HepG2 (cell line): ENCODE results near the gene FLAD1. TPM values are rescaled to one million over a fixed set of nuclear protein-coding genes. Genes with fewer than 3 reads are reported as not detected.
A peak's percentile ranks its signal among the peaks of the same experiment; 100 is the strongest.

Experiments
- FOXK2 ChIP-seq: fragments of 450-650 bp; IDR thresholded peaks from 2 replicates; pipeline ENCODE4 v1.6.1; 2016
- KDM5B ChIP-seq: sonication (generic); formaldehyde crosslinking; IDR thresholded peaks from 2 replicates; pipeline ENCODE4 v1.4.0; 2020; ENCODE audit warnings: missing genetic modification reagents, mild to moderate bottlenecking, borderline replicate concordance
- KLF6 ChIP-seq: IDR thresholded peaks from 2 replicates; pipeline ENCODE4 v1.8.0; 2016; ENCODE audit warnings: missing biosample characterization, missing genetic modification reagents
- KLF9 ChIP-seq: IDR thresholded peaks from 2 replicates; pipeline ENCODE4 v1.6.1; 2016; ENCODE audit warnings: low read depth
- MIXL1 ChIP-seq: IDR thresholded peaks from 2 replicates; pipeline ENCODE4 v1.6.1; 2016
- SATB2 ChIP-seq: sonication (generic); formaldehyde crosslinking; IDR thresholded peaks from 2 replicates; pipeline ENCODE4 v1.5.0; 2020; ENCODE audit warnings: missing genetic modification reagents
- ZFP36L1 ChIP-seq: sonication (generic); formaldehyde crosslinking; IDR thresholded peaks from 2 replicates; pipeline ENCODE4 v1.8.0; 2022; ENCODE audit warnings: mild to moderate bottlenecking, missing genetic modification reagents, moderate library complexity
- ZIK1 ChIP-seq: sonication (generic); formaldehyde crosslinking; IDR thresholded peaks from 2 replicates; pipeline ENCODE4 v1.5.0; 2020; ENCODE audit warnings: mild to moderate bottlenecking, low read depth, missing genetic modification reagents, borderline replicate concordance
- ZMYM3 ChIP-seq: sonication (generic); formaldehyde crosslinking; IDR thresholded peaks from 2 replicates; pipeline ENCODE4 v1.5.1; 2020; ENCODE audit warnings: mild to moderate bottlenecking, missing genetic modification reagents
- ZNF10 ChIP-seq: sonication (generic); formaldehyde crosslinking; IDR thresholded peaks from 2 replicates; pipeline ENCODE4 v1.4.0; 2020; ENCODE audit warnings: mild to moderate bottlenecking, low read depth, missing genetic modification reagents, borderline replicate concordance
- ZNF776 ChIP-seq: sonication (generic); formaldehyde crosslinking; IDR thresholded peaks from 2 replicates; pipeline ENCODE4 v1.4.0; 2020; ENCODE audit warnings: mild to moderate bottlenecking, missing genetic modification reagents
- ZNF891 ChIP-seq: sonication (generic); formaldehyde crosslinking; IDR thresholded peaks from 2 replicates; pipeline ENCODE4 v1.5.0; 2020; ENCODE audit warnings: mild to moderate bottlenecking, missing genetic modification reagents
- polyA plus RNA-seq, 8 experiments: library from polyadenylated mRNA; depleted of rRNA in 3 of 8; stranded (reverse) in 7 of 8; unstranded in 1 of 8; fragments of >200 nt; fragmentation: Illumina TruSeq in 4 of 8; extraction: Trizol in 4 of 8; gene quantifications; 2 replicates each; pipeline versions ENCODE4 v1.2.1 to v1.2.3, GENCODE V29; 2011 to 2016; ENCODE audit warnings: low read depth in 4 of 8, missing spikeins in 1 of 8, mixed read lengths in 1 of 8; ENCODE audit not compliant: insufficient read depth in 1 of 8
- total RNA-seq, 5 experiments: library from RNA; depleted of rRNA; stranded (reverse); fragments of >200 nt; fragmentation: Illumina TruSeq; extraction: Trizol; gene quantifications; 2 replicates each; pipeline ENCODE4 v1.2.3, GENCODE V29; 2016; ENCODE audit warnings: low read depth in 1 of 5
- TF ChIP-seq, protein P1 (sequence below): sonication (generic); formaldehyde crosslinking; IDR thresholded peaks from 2 replicates; pipeline ENCODE4 v1.5.1; 2020; ENCODE audit warnings: mild to moderate bottlenecking, missing genetic modification reagents
- TF ChIP-seq, protein P2 (sequence below): sonication (generic); formaldehyde crosslinking; IDR thresholded peaks from 2 replicates; pipeline ENCODE4 v1.4.0; 2020; ENCODE audit warnings: missing genetic modification reagents
- TF ChIP-seq, protein P3 (sequence below): IDR thresholded peaks from 2 replicates; pipeline ENCODE4 v1.6.1; 2016
- TF ChIP-seq, protein P4 (sequence below): IDR thresholded peaks from 2 replicates; pipeline ENCODE4 v1.6.1; 2012; ENCODE audit warnings: inconsistent platforms
- TF ChIP-seq, protein P5 (sequence below): sonication (generic); formaldehyde crosslinking; IDR thresholded peaks from 2 replicates; pipeline ENCODE4 v1.4.0; 2020; ENCODE audit warnings: missing genetic modification reagents
- TF ChIP-seq, protein P6 (sequence below), 2 experiments: IDR thresholded peaks; 2 replicates each; pipeline ENCODE4 v1.6.1; 2011 to 2012; ENCODE audit warnings: low read length in 2 of 2, borderline replicate concordance in 1 of 2, low read depth in 1 of 2, mild to moderate bottlenecking in 1 of 2, moderate library complexity in 1 of 2

Gene FLAD1
- total and polyA plus RNA-seq, 2 of the 13 experiments (the other 11 are each of a cell fraction or from before 2014, with no cell fraction given): 25.9 to 32.8 TPM

DNA sequence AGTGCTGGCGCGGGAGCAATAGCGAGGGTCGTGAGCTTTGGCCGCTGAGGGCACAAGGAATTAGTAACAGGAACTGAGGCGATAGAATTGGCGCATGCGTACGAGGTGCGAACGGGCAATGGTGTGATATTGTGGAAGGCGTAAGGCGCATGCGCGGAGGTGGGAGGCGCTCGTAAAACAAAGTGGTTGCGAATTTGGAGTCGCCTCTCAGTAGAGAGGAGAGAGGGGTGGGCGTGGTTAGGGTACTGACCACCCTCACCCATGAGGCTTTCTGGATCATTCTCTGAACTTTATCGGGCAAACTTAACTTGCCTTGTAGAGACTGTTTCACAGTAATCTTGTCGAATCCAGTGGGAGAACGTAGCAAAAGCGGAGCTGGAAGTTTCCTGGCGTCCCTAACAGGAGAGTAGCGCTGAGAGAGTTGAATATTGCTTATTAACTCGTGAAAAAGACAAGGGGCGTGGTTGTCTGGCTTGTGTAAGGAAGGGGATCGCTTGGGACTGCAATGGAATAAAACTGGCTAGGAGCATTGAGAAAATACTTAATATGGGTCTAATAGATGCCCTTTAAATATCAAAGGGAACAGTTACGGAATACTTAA is 8.2 kb upstream of the FLAD1 start (continued):
- TF ChIP-seq, protein P1, sequence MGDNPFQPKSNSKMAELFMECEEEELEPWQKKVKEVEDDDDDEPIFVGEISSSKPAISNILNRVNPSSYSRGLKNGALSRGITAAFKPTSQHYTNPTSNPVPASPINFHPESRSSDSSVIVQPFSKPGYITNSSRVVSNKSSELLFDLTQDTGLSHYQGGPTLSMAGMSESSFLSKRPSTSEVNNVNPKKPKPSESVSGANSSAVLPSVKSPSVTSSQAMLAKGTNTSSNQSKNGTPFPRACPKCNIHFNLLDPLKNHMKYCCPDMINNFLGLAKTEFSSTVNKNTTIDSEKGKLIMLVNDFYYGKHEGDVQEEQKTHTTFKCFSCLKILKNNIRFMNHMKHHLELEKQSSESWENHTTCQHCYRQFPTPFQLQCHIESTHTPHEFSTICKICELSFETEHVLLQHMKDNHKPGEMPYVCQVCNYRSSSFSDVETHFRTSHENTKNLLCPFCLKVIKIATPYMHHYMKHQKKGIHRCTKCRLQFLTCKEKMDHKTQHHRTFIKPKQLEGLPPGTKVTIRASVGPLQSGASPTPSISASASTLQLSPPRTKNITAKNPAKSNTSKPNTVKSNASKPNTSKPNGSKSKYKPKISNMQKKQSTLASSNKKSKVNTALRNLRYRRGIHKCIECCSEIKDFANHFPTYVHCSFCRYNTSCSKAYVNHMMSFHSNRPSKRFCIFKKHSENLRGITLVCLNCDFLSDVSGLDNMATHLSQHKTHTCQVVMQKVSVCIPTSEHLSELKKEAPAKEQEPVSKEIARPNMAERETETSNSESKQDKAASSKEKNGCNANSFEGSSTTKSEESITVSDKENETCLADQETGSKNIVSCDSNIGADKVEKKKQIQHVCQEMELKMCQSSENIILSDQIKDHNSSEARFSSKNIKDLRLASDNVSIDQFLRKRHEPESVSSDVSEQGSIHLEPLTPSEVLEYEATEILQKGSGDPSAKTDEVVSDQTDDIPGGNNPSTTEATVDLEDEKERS (CRISPR knock-in tag): 0 out of 2 replicates have a peak, but pooled peaks have one; percentile 16
- TF ChIP-seq, protein P2, sequence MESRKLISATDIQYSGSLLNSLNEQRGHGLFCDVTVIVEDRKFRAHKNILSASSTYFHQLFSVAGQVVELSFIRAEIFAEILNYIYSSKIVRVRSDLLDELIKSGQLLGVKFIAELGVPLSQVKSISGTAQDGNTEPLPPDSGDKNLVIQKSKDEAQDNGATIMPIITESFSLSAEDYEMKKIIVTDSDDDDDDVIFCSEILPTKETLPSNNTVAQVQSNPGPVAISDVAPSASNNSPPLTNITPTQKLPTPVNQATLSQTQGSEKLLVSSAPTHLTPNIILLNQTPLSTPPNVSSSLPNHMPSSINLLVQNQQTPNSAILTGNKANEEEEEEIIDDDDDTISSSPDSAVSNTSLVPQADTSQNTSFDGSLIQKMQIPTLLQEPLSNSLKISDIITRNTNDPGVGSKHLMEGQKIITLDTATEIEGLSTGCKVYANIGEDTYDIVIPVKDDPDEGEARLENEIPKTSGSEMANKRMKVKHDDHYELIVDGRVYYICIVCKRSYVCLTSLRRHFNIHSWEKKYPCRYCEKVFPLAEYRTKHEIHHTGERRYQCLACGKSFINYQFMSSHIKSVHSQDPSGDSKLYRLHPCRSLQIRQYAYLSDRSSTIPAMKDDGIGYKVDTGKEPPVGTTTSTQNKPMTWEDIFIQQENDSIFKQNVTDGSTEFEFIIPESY: peak; percentile 3; the same call in 1 of the 2 replicates
- TF ChIP-seq KLF9 (CRISPR knock-in tag) (peak; percentile 92), ZNF776 (CRISPR knock-in tag) (peak; percentile 47; the same call in 1 of the 2 replicates), ZNF891 (CRISPR knock-in tag) (no peak), SATB2 (0 out of 2 replicates have a peak, but pooled peaks have one; percentile 34), KLF6 (CRISPR knock-in tag) (peak; percentile 66), ZFP36L1 (no peak), ZMYM3 (CRISPR knock-in tag) (no peak), ZNF10 (CRISPR knock-in tag) (no peak), ZIK1 (CRISPR knock-in tag) (0 out of 2 replicates have a peak, but pooled peaks have one; percentile 30), MIXL1 (peak; percentile 57; the same call in 1 of the 2 replicates), FOXK2 (0 out of 2 replicates have a peak, but pooled peaks have one; percentile 70), KDM5B (CRISPR knock-in tag) (no peak)
- TF ChIP-seq, protein P3, sequence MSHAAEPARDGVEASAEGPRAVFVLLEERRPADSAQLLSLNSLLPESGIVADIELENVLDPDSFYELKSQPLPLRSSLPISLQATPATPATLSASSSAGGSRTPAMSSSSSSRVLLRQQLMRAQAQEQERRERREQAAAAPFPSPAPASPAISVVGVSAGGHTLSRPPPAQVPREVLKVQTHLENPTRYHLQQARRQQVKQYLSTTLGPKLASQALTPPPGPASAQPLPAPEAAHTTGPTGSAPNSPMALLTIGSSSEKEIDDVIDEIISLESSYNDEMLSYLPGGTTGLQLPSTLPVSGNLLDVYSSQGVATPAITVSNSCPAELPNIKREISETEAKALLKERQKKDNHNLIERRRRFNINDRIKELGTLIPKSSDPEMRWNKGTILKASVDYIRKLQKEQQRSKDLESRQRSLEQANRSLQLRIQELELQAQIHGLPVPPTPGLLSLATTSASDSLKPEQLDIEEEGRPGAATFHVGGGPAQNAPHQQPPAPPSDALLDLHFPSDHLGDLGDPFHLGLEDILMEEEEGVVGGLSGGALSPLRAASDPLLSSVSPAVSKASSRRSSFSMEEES: 0 out of 2 replicates have a peak, but pooled peaks have one; percentile 13
- TF ChIP-seq, protein P4, sequence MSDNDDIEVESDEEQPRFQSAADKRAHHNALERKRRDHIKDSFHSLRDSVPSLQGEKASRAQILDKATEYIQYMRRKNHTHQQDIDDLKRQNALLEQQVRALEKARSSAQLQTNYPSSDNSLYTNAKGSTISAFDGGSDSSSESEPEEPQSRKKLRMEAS: peak; percentile 83
- TF ChIP-seq, protein P5, sequence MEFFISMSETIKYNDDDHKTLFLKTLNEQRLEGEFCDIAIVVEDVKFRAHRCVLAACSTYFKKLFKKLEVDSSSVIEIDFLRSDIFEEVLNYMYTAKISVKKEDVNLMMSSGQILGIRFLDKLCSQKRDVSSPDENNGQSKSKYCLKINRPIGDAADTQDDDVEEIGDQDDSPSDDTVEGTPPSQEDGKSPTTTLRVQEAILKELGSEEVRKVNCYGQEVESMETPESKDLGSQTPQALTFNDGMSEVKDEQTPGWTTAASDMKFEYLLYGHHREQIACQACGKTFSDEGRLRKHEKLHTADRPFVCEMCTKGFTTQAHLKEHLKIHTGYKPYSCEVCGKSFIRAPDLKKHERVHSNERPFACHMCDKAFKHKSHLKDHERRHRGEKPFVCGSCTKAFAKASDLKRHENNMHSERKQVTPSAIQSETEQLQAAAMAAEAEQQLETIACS: no peak
- TF ChIP-seq, protein P6, sequence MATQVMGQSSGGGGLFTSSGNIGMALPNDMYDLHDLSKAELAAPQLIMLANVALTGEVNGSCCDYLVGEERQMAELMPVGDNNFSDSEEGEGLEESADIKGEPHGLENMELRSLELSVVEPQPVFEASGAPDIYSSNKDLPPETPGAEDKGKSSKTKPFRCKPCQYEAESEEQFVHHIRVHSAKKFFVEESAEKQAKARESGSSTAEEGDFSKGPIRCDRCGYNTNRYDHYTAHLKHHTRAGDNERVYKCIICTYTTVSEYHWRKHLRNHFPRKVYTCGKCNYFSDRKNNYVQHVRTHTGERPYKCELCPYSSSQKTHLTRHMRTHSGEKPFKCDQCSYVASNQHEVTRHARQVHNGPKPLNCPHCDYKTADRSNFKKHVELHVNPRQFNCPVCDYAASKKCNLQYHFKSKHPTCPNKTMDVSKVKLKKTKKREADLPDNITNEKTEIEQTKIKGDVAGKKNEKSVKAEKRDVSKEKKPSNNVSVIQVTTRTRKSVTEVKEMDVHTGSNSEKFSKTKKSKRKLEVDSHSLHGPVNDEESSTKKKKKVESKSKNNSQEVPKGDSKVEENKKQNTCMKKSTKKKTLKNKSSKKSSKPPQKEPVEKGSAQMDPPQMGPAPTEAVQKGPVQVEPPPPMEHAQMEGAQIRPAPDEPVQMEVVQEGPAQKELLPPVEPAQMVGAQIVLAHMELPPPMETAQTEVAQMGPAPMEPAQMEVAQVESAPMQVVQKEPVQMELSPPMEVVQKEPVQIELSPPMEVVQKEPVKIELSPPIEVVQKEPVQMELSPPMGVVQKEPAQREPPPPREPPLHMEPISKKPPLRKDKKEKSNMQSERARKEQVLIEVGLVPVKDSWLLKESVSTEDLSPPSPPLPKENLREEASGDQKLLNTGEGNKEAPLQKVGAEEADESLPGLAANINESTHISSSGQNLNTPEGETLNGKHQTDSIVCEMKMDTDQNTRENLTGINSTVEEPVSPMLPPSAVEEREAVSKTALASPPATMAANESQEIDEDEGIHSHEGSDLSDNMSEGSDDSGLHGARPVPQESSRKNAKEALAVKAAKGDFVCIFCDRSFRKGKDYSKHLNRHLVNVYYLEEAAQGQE (IDR thresholded peaks at IDR 0.05; ENCODE audit: borderline replicate concordance in 1 of 2, low read depth in 1 of 2, low read length in 2 of 2): 0 out of 4 replicates have a peak, but pooled peaks of 1 of the 2 experiments have one; percentile 37
